HG03108 (cell line): Measurements from ENCODE around the gene NPC1.
A peak's percentile ranks its signal among the peaks of the same experiment; 100 is the strongest.
"Not testable (repeated sequence)": the region's sequence is repeated elsewhere in the genome, so short reads cannot be mapped to it uniquely, and the experiment has no call there.

Source experiments
- ATAC-seq: cut with Tn5 transposase; IDR thresholded peaks from one replicate; pipeline ENCODE4 v1.9.1; 2021; ENCODE audit warnings: moderate library complexity; ENCODE audit not compliant: unreplicated experiment

The NPC1 gene

GRCh38 chr18:23526501-23527063, 59.7 kb downstream of the NPC1 start:
- no peak for ATAC-seq

DNA sequence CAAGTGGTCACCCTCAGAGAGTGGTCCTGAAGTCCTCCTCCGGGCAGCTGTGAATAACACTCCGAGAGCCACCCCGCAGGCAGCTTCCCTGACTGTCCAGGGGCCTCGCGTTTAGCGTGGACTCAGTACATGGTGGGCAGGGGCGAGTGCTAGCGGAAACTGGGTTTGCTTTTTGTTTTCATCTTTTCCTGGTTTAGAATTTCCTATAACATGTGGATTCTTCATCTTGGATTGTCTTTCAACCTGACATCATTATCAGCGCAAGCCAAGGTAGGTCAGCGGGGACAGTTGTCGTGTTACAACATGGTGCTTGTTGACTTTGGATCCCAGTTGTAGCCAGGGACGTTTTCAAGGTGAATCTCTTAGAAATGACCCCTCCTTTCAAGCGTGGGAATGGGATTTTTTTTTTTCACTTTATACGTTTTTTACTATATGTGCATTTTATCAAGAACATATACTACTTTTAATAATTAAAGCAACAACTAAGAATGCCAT, 62.0 kb downstream of the NPC1 start:
- no peak for ATAC-seq

DNA sequence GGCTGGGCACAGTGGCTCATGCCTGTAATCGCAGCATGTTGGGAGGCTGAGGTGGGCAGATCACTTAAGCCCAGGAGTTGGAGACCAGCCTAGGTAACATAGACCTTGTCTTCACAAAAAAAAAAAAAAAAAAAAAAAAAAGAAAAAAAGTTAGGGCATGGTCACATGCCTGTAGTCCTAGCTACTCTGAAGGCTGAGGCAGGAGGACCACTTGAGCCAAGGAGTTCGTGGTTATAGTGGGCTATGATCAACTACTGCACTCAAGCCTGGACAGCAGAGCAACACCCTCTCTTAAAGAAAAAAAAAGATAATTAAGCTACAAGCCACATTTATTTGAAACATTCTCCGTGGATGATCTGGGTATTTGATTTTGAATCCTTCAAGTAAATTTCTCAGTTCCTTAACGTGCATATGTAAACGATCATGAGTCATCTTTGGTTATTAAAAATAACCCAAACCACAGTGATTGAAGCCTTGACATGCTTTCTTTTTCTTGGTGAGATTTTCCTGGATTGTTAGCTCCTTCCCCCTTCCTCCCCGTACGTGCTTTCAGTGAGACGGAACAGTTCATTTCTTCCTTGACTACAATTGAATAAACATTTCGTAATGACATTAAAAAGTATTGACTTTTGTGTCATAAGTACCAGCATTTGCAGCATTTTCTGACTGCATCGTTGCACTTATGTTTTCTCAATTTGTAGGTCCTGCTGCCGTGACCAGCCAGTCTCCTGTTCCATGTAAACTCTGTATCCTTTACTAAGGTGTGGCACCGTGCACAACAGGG, 62.7 kb downstream of the NPC1 start:
- no peak for ATAC-seq

- ATAC-seq = no peak
These were observed 64.4 kb downstream of the NPC1 start for GRCh38 chr18:23521907-23522306.

DNA sequence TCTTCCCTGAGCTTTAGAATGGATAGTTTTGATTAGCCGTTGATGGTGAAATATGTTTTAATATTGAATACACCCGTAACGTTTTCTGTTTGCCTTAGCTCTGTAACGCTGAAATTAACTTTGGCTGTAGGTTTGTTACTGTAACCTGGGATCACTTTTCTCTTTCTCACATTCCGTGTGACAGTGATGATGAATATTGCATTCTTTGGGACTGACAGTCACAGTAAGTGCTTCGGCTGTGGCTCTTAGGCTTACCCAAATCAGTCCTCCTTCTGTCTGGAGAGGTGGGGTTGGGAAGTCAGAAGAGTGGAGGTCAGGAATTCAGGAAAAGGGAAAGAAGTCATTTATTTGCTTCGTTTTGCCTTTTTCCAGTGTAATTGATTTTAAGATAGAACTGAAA, 65.0 kb downstream of the NPC1 start:
- no peak for ATAC-seq

DNA sequence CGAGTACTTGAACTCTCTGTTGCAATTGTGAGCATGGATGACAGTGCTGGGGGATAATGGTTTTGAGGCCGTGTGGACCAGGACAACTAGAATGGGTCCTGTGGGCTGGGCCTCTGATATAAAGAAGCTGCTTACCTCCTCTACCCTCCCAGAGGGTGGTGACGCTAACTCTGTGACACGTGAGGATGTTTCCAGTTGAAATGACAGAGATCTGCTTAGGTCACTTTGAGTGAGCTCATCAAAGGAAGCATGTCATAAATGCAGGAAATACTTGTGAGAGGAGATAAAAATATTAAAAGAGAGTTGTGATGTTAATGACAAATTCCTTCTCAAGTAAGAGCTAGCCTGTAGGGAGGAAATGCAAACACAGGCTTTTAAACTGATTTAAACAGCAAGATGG, 66.6 kb downstream of the NPC1 start:
- no peak for ATAC-seq

DNA sequence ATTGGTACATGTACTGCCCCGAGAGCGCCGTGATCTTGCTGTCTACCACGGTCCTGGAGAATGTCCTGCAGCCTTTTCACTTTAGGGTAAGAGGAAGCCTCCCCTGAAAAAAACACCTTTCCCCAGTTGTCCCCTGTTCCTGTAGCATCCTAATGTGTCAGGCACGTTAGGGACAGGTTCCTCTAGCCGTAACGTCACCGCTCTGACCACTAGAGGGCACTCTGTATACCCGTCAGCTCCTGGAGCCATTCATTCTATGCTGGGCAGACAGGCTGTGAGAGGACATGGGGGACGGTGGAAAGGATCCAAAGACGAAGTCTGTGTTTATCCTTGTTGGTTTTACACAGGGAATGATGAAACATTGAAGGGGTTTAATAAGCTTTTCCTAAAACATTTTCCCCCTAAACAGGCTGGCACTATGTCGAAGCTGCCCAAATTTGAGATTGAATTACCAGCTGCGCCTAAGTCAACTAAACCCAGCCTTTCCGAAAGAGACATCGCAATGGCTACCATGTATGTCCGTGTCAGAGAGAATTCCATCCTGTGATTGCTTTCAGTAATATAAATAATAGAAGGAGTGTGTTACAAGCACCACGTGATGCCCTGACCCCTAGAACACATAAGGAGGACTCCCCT, 70.3 kb downstream of the NPC1 start:
- ATAC-seq = peak; percentile 77

DNA sequence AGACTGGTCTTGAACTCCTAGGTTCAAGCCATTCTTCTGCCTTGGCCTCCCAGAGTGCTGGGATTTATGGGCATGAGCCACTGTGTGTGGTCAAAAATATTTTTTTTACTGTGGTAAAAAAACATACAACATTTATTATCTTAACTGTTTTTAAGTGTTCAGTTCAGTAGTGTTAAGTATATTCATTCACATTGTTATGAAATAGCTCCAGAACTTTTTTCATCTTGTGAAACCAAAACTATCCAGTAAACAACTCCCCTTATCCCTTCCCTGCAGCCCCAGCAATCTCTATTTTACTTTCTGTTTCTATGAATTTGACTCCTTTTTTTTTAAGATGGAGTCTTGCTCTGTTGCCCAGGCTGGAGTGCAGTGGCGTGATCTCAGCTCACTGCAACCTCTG, 73.7 kb downstream of the NPC1 start:
- no peak for ATAC-seq

- not testable (repeated sequence) for ATAC-seq
These were observed 74.1 kb downstream of the NPC1 start for GRCh38 chr18:23512216-23512615.

- not testable (repeated sequence) for ATAC-seq
These were observed 75.4 kb downstream of the NPC1 start for GRCh38 chr18:23510923-23511322.

DNA sequence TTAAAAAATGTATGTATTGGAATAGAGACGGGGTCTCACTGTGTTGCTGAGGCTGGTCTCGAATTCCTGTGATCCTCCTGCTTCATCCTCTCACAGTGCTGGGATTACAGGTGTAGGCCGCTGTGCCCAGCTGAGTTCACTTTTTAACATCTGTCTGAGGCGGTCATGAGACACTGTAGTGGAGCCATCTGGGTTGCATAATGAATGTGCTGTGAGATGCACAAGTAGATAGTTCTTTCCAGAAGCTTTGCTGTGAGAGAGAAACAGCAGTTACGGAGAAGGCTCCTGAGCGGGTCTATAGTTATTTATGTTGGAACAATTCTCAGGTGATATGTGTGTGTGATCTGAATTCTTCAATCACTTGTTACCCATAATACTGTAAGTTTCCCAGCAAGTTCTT, 79.9 kb downstream of the NPC1 start:
- ATAC-seq = no peak

- peak; percentile 40 for ATAC-seq
These were observed 81.6 kb downstream of the NPC1 start for GRCh38 chr18:23504720-23505119.

DNA sequence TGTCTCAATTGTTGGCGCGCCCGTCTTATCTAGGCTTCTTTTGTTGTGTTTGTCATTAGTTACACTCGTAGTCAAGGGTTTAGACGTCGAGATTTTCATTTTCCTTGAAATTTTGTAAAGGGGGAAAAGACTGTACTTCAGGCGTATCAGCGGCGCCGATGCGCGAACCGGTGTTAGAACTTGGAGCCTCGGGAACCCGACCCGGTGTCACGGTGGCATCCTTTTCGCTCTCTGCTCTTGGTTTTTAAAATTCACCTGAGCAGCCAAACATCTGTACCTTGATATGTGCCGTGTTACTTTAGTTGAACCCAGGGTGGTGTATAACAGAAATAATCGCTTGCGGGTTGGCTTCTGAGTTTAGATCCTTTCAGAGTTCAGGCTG, 82.4 kb downstream of the NPC1 start:
- ATAC-seq = no peak

GRCh38 chr18:23503038-23503962, 83.0 kb downstream of the NPC1 start, which contains the start of gene RMC1:
Gene RMC1 (plus strand): TSS chr18:23503511. CDS start chr18:23503619, 108 bp downstream.
- ATAC-seq = peak; percentile 65

DNA sequence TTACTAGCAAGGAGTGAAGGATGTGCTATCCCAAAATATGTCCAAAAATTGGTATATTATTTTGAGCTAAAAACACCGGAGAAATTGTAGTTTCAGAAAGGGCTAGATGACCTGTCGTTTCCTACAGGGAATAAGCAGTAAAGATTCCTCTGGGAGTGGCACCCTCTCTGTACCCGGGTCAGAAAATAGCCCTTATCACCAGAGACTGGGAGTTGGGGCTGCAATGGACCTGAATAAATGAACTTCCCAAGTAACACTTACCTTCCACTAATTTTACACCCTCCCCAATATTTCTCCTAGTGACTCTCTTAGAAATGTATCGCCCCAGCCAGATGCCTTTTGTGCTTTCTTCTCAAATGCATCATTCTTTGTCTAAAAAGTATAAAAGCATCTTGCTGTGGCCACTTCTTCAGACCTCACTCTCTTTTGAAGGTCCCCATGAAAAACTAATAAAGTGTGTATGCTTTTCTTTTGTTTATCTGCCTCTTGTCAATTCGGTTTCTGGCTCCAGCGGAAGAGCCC, 83.7 kb downstream of the NPC1 start:
- no peak for ATAC-seq

DNA sequence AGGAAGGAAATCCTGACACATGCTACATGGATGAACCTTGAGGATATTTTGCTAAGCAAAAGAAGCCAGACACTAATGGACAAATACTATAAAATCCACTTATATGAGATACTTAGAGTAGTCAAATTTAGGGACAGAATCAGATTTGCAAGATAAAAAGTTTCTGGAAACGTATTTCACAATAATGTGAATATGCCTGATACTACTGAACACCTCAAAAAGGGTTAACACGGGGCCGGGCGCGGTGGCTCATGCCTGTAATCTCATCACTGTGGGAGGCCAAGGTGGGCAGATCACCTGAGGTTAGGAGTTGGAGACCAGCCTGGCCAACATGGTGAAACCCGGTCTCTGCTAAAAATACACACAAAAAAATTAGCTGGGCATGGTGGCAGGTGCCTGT, 84.7 kb downstream of the NPC1 start:
- no peak for ATAC-seq

GRCh38 chr18:23499291-23499781, 87.0 kb downstream of the NPC1 start:
- ATAC-seq = no peak

DNA sequence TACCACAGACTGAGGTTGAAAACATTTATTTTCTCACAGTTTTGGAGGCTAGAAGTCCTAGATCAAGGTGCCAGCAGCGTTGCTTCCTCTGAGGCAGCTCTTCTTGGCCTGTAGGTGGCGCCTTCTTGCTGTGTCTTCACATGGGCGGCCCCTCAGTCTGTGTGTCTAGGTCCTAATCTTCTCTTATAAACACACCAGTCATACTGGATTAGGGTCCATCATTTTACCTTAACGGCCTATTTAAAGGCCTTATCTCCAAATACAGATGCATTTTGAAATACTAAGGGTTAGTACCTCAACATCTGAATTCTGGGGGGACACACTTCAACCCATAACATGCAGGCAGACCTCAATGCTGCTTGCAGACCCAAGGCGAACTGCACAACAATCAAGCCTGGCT, 87.4 kb downstream of the NPC1 start:
- ATAC-seq = no peak

DNA sequence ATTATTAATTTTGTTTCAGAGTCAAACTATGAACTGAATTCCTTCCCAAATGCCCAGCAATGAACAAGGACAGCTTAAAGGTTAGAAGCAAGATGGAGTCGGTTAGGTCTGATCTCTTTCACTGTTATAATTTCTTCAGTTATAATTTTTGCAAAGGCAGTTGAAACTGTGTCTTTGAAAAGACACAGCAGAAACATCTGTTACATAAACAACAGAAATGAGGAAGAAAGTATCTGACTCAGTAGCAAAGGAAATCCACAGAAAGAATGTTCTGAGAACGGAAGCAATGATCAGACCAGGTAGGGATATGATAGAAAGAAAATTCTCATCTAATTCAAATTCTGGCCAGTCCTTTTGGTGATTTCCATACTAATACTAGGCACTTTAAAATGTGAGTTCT, 88.2 kb downstream of the NPC1 start:
- ATAC-seq = no peak

- no peak for ATAC-seq
These were observed 90.4 kb downstream of the NPC1 start for GRCh38 chr18:23495723-23496440.
